PC-3 (cell line): ENCODE measurements around the gene ACVR1. TPM values are rescaled to one million over a fixed set of nuclear protein-coding genes. Genes with fewer than 3 reads are reported as not detected.
A peak's percentile ranks its signal among the peaks of the same experiment; 100 is the strongest.

Source experiments
- ATAC-seq: fragments of 200-7000 bp; cut with Tn5 transposase; 2 replicates; pipeline ENCODE4 v1.9.1; 2020; ENCODE audit warnings: mild to moderate bottlenecking, moderate library complexity
- BruUV-seq: library from RNA; stranded (reverse); fragments of 400-500 nt; replicated peaks from 2 replicates; lab custom pipeline; 2021; lab: Mats Ljungman, UMichigan
- CTCF ChIA-PET: fragments of 300-600 bp; sonication (Branson Sonifier 250); formaldehyde crosslinking; loops from one replicate; lab custom pipeline; 2022; ENCODE audit warnings: antibody characterized with exemption; lab: Charles Lee
- POLR2A ChIA-PET: fragments of 300-600 bp; sonication (Branson Sonifier 250); formaldehyde crosslinking; loops from one replicate; lab custom pipeline; 2022; ENCODE audit warnings: antibody characterized with exemption; ENCODE audit not compliant: unreplicated experiment; lab: Charles Lee
- DNase-seq: peaks from one replicate; pipeline ENCODE4 v3.0.0-alpha.2; 2015
- H2AFZ ChIP-seq: fragments of 300-600 bp; sonication (generic); 2 replicates; pipeline ENCODE4 v1.6.0; 2016; ENCODE audit warnings: antibody characterized with exemption, low read length
- H3F3A ChIP-seq: fragments of 300-600 bp; sonication (generic); one replicate; pipeline ENCODE4 v1.6.0; 2017; ENCODE audit warnings: antibody characterized with exemption, low read length, control low read depth, mild to moderate bottlenecking; ENCODE audit not compliant: unreplicated experiment
- H3K27ac ChIP-seq: fragments of 300-600 bp; sonication (generic); 2 replicates; pipeline ENCODE4 v1.5.1; 2016; ENCODE audit warnings: mild to moderate bottlenecking, low read length
- H3K27me3 ChIP-seq: fragments of 300-600 bp; sonication (generic); 2 replicates; pipeline ENCODE4 v1.6.1; 2016; ENCODE audit warnings: low read length, mixed read lengths
- H3K36me3 ChIP-seq: fragments of 300-600 bp; sonication (generic); 2 replicates; pipeline ENCODE4 v1.6.1; 2016; ENCODE audit warnings: low read depth, mixed run types, low read length, mixed read lengths
- H3K4me1 ChIP-seq: fragments of 300-600 bp; sonication (generic); 2 replicates; pipeline ENCODE4 v1.5.1; 2016; ENCODE audit warnings: low read length; ENCODE audit not compliant: insufficient read depth
- H3K4me2 ChIP-seq: fragments of 300-600 bp; sonication (generic); 2 replicates; pipeline ENCODE4 v1.6.0; 2016; ENCODE audit warnings: low read length
- H3K4me3 ChIP-seq: fragments of 300-600 bp; sonication (generic); 2 replicates; pipeline ENCODE4 v1.5.1; 2016; ENCODE audit warnings: mild to moderate bottlenecking, low read length, mixed read lengths
- H3K79me2 ChIP-seq: fragments of 300-600 bp; sonication (generic); 2 replicates; pipeline ENCODE4 v1.6.1; 2017; ENCODE audit warnings: low read length, mixed read lengths
- H3K9ac ChIP-seq: fragments of 300-600 bp; sonication (generic); 2 replicates; pipeline ENCODE4 v1.6.0; 2016; ENCODE audit warnings: mild to moderate bottlenecking, low read length
- H3K9me2 ChIP-seq: fragments of 300-600 bp; sonication (generic); replicated peaks from 2 replicates; pipeline ENCODE4 v1.6.1; 2016; ENCODE audit warnings: mixed run types, low read length, mixed read lengths
- H3K9me3 ChIP-seq: fragments of 300-600 bp; sonication (generic); 2 replicates; pipeline ENCODE4 v1.6.1; 2016; ENCODE audit warnings: low read length, mixed read lengths
- H4K20me1 ChIP-seq: fragments of 300-600 bp; sonication (generic); 2 replicates; pipeline ENCODE4 v1.6.1; 2016; ENCODE audit warnings: low read length, mixed read lengths
- CTCF ChIP-seq: fragments of 300-600 bp; sonication (generic); conservative IDR thresholded peaks from 2 replicates; pipeline ENCODE4 v1.5.1; 2017; ENCODE audit warnings: antibody characterized with exemption, low read depth, mild to moderate bottlenecking, low read length
- EZH2 ChIP-seq: fragments of 300-600 bp; sonication (generic); IDR thresholded peaks from one replicate; pipeline ENCODE4 v1.6.1; 2017; ENCODE audit warnings: antibody characterized with exemption, mild to moderate bottlenecking, low read length; ENCODE audit not compliant: unreplicated experiment
- EZH2phosphoT487 ChIP-seq: fragments of 300-600 bp; sonication (generic); IDR thresholded peaks from 2 replicates; pipeline ENCODE4 v1.6.1; 2018; ENCODE audit warnings: mild to moderate bottlenecking, antibody characterized with exemption, low read length, borderline replicate concordance
- intact Hi-C: fragments of 100-400 bp; cut with micrococcal nuclease; formaldehyde crosslinking; loops from 2 replicates; pipeline ENCODE4 v1.9.0; 2023
- total RNA-seq: library from RNA; depleted of rRNA; stranded (reverse); fragments of >200 nt; gene quantifications from 2 replicates; pipeline ENCODE4 v1.2.3, GENCODE V29; 2014

ACVR1 gene
- total RNA-seq, 1 experiment from 2014 or later = 6.7 TPM

DNA sequence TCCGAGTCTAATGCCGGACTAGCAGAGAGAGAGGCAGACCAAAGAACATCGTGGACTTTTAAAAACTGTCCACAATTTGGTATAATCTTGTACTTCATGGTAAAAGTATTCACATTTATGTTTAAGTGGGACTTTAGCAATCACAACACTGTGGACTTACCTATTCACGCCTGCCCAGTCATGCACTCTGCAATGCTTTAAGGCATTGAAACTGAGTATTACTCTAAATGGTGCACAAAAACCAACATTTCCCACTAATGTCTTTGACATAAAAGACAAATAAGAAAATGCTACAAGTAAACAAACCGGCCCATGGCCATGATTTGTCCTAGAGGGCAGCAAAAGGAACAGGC lies 91.3 kb downstream of the ACVR1 start:
- intact Hi-C loops = loop anchor here (1.0 to 2.0 kb wide), 4 partner anchors 64 to 226 kb away; partner anchors contain the start of gene ACVR1
- Histone ChIP-seq H3K27me3 (no peaks in the 10 kb centered on the region), H3F3A (no peaks in the 10 kb centered on the region), H3K4me2 (peak overlapping the region; percentile 82), H3K9ac (peak overlapping the region; percentile 60), H3K79me2 (no peaks in the 10 kb centered on the region), H3K4me1 (peaks cover 19% of the 10 kb centered on the region), H3K9me3 (no peaks in the 10 kb centered on the region), H3K4me3 (peak overlapping the region; percentile 56), H4K20me1 (no peaks in the 10 kb centered on the region), H3K36me3 (no peaks in the 10 kb centered on the region; the same call in 1 of the 2 replicates), H3K27ac (peak overlapping the region; percentile 77), H3K9me2 (no peaks in the 10 kb centered on the region), H2AFZ (peak overlapping the region; percentile 73)
- no TSS peak for BruUV-seq
- ATAC-seq (peak; percentile 30), DNase-seq (peak; percentile 4)
- POLR2A ChIA-PET = interaction anchor here (1.0 kb wide), 1 partner anchor 91 kb away, joined by 3 read pairs; the partner anchor contains the start of gene ACVR1
- CTCF ChIA-PET = interaction anchor here (0.6 to 1.0 kb wide), 2 partner anchors 222 to 226 kb away, joined by 3 to 4 read pairs; no protein-coding TSS in a partner anchor
- TF ChIP-seq EZH2phosphoT487 (no peak), CTCF (peak; percentile 29; the same call in 1 of the 2 replicates)

GRCh38 chr2:157784169-157784822 lies 91.8 kb downstream of the ACVR1 start:
- Histone ChIP-seq H3K27me3 (no peaks in the 10 kb centered on the region), H3K4me2 (peak overlapping the region; percentile 82), H3K9ac (peak overlapping the region; percentile 60), H3K9me2 (no peaks in the 10 kb centered on the region), H4K20me1 (no peaks in the 10 kb centered on the region), H3K9me3 (no peaks in the 10 kb centered on the region), H3F3A (no peaks in the 10 kb centered on the region), H3K79me2 (no peaks in the 10 kb centered on the region), H3K27ac (peak overlapping the region; percentile 77), H3K36me3 (no peaks in the 10 kb centered on the region; the same call in 1 of the 2 replicates), H3K4me3 (peak overlapping the region; percentile 56), H2AFZ (peak overlapping the region; percentile 73), H3K4me1 (peaks cover 19% of the 10 kb centered on the region)
- ATAC-seq = peak; percentile 99
- DNase-seq = peak; percentile 85
- ChIA-PET CTCF (interaction anchor here (0.6 to 1.0 kb wide), 3 partner anchors 156 to 227 kb away, joined by 3 to 4 read pairs (median 3); partner anchors contain the start of gene ACVR1C), POLR2A (interaction anchor here (1.0 kb wide), 1 partner anchor 92 kb away, joined by 3 read pairs; the partner anchor contains the start of gene ACVR1)
- BruUV-seq = no TSS peak
- TF ChIP-seq EZH2phosphoT487 (no peak), EZH2 (no peak), CTCF (no peak)
- intact Hi-C loops = loop anchor here (1.0 to 2.0 kb wide), 4 partner anchors 65 to 227 kb away; partner anchors contain the start of gene ACVR1

GRCh38 chr2:157783245-157783644 lies 92.9 kb downstream of the ACVR1 start:
- BruUV-seq = no TSS peak
- TF ChIP-seq CTCF (no peak), EZH2phosphoT487 (no peak), EZH2 (no peak)
- Histone ChIP-seq H3K27ac (no peak overlapping the region), H3K9me3 (no peaks in the 10 kb centered on the region), H3F3A (no peaks in the 10 kb centered on the region), H3K4me2 (no peak overlapping the region), H3K27me3 (no peaks in the 10 kb centered on the region), H3K9me2 (no peaks in the 10 kb centered on the region), H3K4me3 (no peak overlapping the region), H3K4me1 (peaks cover 19% of the 10 kb centered on the region), H3K9ac (no peak overlapping the region), H4K20me1 (no peaks in the 10 kb centered on the region), H3K36me3 (no peaks in the 10 kb centered on the region; the same call in 1 of the 2 replicates), H3K79me2 (no peaks in the 10 kb centered on the region), H2AFZ (no peak overlapping the region)
- DNase-seq (no peak), ATAC-seq (no peak)
- ChIA-PET POLR2A (no interaction called here), CTCF (no interaction called here)
- intact Hi-C loops = no loop called here
